HCT116 (cell line): ENCODE measurements around the gene EMX1.

Experiments used
- CTCF ChIP-seq, 3 experiments: fragments of 200-600 bp in 1 of 3; sonication (generic) in 1 of 3; IDR thresholded peaks in 2 of 3; conservative IDR thresholded peaks in 1 of 3; 2 replicates each; pipeline ENCODE4 v1.5.1; 2012 to 2017; ENCODE audit warnings: low read depth in 2 of 3, low read length in 2 of 3, antibody characterized with exemption in 1 of 3, borderline replicate concordance in 1 of 3, control low read depth in 1 of 3, mild to moderate bottlenecking in 1 of 3, mixed read lengths in 1 of 3, mixed run types in 1 of 3, moderate library complexity in 1 of 3; ENCODE audit not compliant: insufficient read depth in 1 of 3
- POLR2AphosphoS5 ChIP-seq: IDR thresholded peaks from 2 replicates; pipeline ENCODE4 v1.6.1; 2011; ENCODE audit warnings: mild to moderate bottlenecking, low read depth, low read length, moderate library complexity
- SRF ChIP-seq: IDR thresholded peaks from 2 replicates; pipeline ENCODE4 v1.6.1; 2012; ENCODE audit warnings: low read depth
- YY1 ChIP-seq: IDR thresholded peaks from 2 replicates; pipeline ENCODE4 v1.6.1; 2011; ENCODE audit warnings: low read length, low read depth, moderate library complexity, mild to moderate bottlenecking; ENCODE audit not compliant: insufficient replicate concordance; ENCODE audit errors: extremely low read depth
- TF ChIP-seq, protein P1 (sequence below): IDR thresholded peaks from 2 replicates; pipeline ENCODE4 v1.6.1; 2012

DNA sequence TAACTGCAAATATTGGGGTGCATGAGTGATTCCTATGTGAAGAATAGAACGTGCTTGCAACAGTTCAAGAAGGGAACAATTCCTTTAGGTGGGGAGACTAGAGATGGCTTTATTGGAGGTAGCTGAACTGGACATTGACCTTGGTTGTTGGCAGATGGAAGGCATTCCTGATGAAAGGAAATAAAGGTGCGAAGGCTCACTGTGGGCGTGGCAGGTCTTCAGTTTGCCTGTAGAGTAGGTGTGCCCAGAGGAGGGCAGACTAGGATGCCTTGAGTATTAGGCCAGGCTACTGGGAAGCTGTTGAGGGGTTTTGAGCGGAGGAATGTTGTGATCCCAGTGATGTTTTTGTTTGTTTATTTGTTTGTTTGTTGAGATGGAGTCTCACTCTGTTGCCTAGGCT is 27.3 kb upstream of the EMX1 start:
- TF ChIP-seq YY1 (no peak), CTCF (IDR thresholded peaks at IDR 0.05 in 2 of 3, conservative IDR thresholded peaks at IDR 0.05 in 1 of 3; ENCODE audit: borderline replicate concordance in 1 of 3, insufficient read depth in 1 of 3, low read depth in 2 of 3, low read length in 2 of 3) (no peak), SRF (no peak), POLR2AphosphoS5 (no peak)
- TF ChIP-seq, protein P1, sequence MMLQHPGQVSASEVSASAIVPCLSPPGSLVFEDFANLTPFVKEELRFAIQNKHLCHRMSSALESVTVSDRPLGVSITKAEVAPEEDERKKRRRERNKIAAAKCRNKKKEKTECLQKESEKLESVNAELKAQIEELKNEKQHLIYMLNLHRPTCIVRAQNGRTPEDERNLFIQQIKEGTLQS, result no peak
